Esophagus muscularis mucosa (tissue), 3 donors: ENCODE data around the gene HPN.

Source experiments
- CTCF ChIP-seq, 3 experiments: fragments of 200-600 bp in 2 of 3; fragments of 450-650 bp in 1 of 3; sonication (generic) in 2 of 3; IDR thresholded peaks; one replicate each; pipeline ENCODE4 v1.5.1; 2017 to 2019; ENCODE audit warnings: antibody characterized with exemption in 3 of 3, mild to moderate bottlenecking in 2 of 3, moderate library complexity in 1 of 3
- POLR2A ChIP-seq: fragments of 450-650 bp; IDR thresholded peaks from one replicate; pipeline ENCODE4 v1.6.1; 2017; ENCODE audit warnings: antibody characterized with exemption, moderate library complexity, mild to moderate bottlenecking, low read depth

- TF ChIP-seq POLR2A (no peak), CTCF (IDR thresholded peaks at IDR 0.05) (no peak)
These were observed 16.8 kb downstream of the HPN start for GRCh38 chr19:35058370-35058769.
